WTC11 (cell line): ENCODE results near the gene RAB43. TPM values are rescaled to one million over a fixed set of nuclear protein-coding genes. Genes with fewer than 3 reads are reported as not detected.

Source experiments
- ATAC-seq: fragments of 200-7000 bp; cut with Tn5 transposase; 2 replicates; pipeline ENCODE4 v1.10.0; 2021; ENCODE audit warnings: mild to moderate bottlenecking, moderate library complexity
- CTCF ChIA-PET: fragments of 300-600 bp; sonication (Branson Sonifier 250); formaldehyde crosslinking; loops from one replicate; lab custom pipeline; 2021; ENCODE audit warnings: antibody characterized with exemption; lab: Charles Lee
- POLR2A ChIA-PET: fragments of 350-600 bp; sonication (Branson Sonifier 250); formaldehyde crosslinking; loops from one replicate; lab custom pipeline; 2021; ENCODE audit warnings: antibody characterized with exemption; lab: Charles Lee
- DNase-seq: peaks from one replicate; pipeline ENCODE4 v3.0.0; 2021; ENCODE audit warnings: low spot score
- H3K27ac Mint-ChIP-seq: 2 replicates; pipeline ENCODE4 v1.8.0; 2021; ENCODE audit warnings: mixed read lengths
- H3K27me3 Mint-ChIP-seq: 2 replicates; pipeline ENCODE4 v1.8.0; 2021; ENCODE audit warnings: low read depth, mild to moderate bottlenecking, moderate library complexity, mixed read lengths
- H3K36me3 Mint-ChIP-seq: 2 replicates; pipeline ENCODE4 v1.8.0; 2021; ENCODE audit warnings: mixed read lengths
- H3K4me1 Mint-ChIP-seq: 2 replicates; pipeline ENCODE4 v1.8.0; 2022; ENCODE audit warnings: mixed read lengths
- H3K4me3 Mint-ChIP-seq: 2 replicates; pipeline ENCODE4 v1.8.0; 2021; ENCODE audit warnings: mild to moderate bottlenecking, moderate library complexity, mixed read lengths
- H3K9me3 Mint-ChIP-seq: 2 replicates; pipeline ENCODE4 v1.8.0; 2021; ENCODE audit warnings: mixed read lengths
- EMX1 ChIP-seq: fragments of 250-450 bp; sonication (Bioruptor Pico); IDR thresholded peaks from 2 replicates; pipeline ENCODE4 v1.8.0; 2021; ENCODE audit warnings: mild to moderate bottlenecking
- FOXK1 ChIP-seq: sonication (generic); formaldehyde crosslinking; IDR thresholded peaks from 2 replicates; pipeline ENCODE4 v1.8.0; 2022; ENCODE audit warnings: mild to moderate bottlenecking, moderate library complexity, missing genetic modification reagents
- GABPB1 ChIP-seq: sonication (generic); formaldehyde crosslinking; IDR thresholded peaks from 2 replicates; pipeline ENCODE4 v1.8.1; 2023; ENCODE audit warnings: mild to moderate bottlenecking, missing genetic modification reagents
- MXD4 ChIP-seq: fragments of 250-450 bp; sonication (Bioruptor Pico); IDR thresholded peaks from 2 replicates; pipeline ENCODE4 v1.8.0; 2021; ENCODE audit warnings: mild to moderate bottlenecking, moderate library complexity, borderline replicate concordance
- MYBL2 ChIP-seq: sonication (generic); formaldehyde crosslinking; IDR thresholded peaks from 2 replicates; pipeline ENCODE4 v1.8.1; 2023; ENCODE audit warnings: mild to moderate bottlenecking, moderate library complexity, missing genetic modification reagents
- NFATC4 ChIP-seq: fragments of 250-450 bp; sonication (Bioruptor Pico); IDR thresholded peaks from 2 replicates; pipeline ENCODE4 v1.9.0; 2021; ENCODE audit warnings: mild to moderate bottlenecking
- NFE2L1 ChIP-seq: sonication (generic); formaldehyde crosslinking; IDR thresholded peaks from 2 replicates; pipeline ENCODE4 v1.8.1; 2023; ENCODE audit warnings: missing genetic modification reagents
- NFYB ChIP-seq: sonication (generic); formaldehyde crosslinking; conservative IDR thresholded peaks from 2 replicates; pipeline ENCODE4 v1.8.0; 2022; ENCODE audit warnings: low read depth, missing genetic modification reagents
- PRRX2 ChIP-seq: fragments of 250-450 bp; sonication (Bioruptor Pico); IDR thresholded peaks from 2 replicates; pipeline ENCODE4 v1.8.0; 2021; ENCODE audit warnings: mild to moderate bottlenecking
- SOX15 ChIP-seq: fragments of 250-450 bp; sonication (Bioruptor Pico); IDR thresholded peaks from 2 replicates; pipeline ENCODE4 v1.9.0; 2021; ENCODE audit warnings: mild to moderate bottlenecking
- SP1 ChIP-seq: sonication (generic); formaldehyde crosslinking; conservative IDR thresholded peaks from 2 replicates; pipeline ENCODE4 v1.8.1; 2022; ENCODE audit warnings: missing genetic modification reagents
- TEAD1 ChIP-seq: sonication (generic); formaldehyde crosslinking; IDR thresholded peaks from 2 replicates; pipeline ENCODE4 v1.8.0; 2022; ENCODE audit warnings: mild to moderate bottlenecking, missing genetic modification reagents
- ZNF416 ChIP-seq: fragments of 250-450 bp; sonication (Bioruptor Pico); IDR thresholded peaks from 2 replicates; pipeline ENCODE4 v1.9.0; 2021; ENCODE audit warnings: mild to moderate bottlenecking, inconsistent platforms
- ZNF671 ChIP-seq: fragments of 250-450 bp; sonication (Bioruptor Pico); IDR thresholded peaks from 2 replicates; pipeline ENCODE4 v1.8.0; 2021; ENCODE audit warnings: mild to moderate bottlenecking
- total RNA-seq: library from RNA; stranded (reverse); gene quantifications from 3 replicates; pipeline ENCODE4 v1.2.3, GENCODE V29; 2021
- TF ChIP-seq, protein P1 (sequence below): fragments of 250-450 bp; sonication (Bioruptor Pico); IDR thresholded peaks from 2 replicates; pipeline ENCODE4 v1.8.0; 2021; ENCODE audit warnings: mild to moderate bottlenecking
- TF ChIP-seq, protein P2 (sequence below): sonication (generic); formaldehyde crosslinking; IDR thresholded peaks from 2 replicates; pipeline ENCODE4 v1.8.1; 2023; ENCODE audit warnings: mild to moderate bottlenecking, missing genetic modification reagents
- TF ChIP-seq, protein P3 (sequence below): sonication (generic); formaldehyde crosslinking; IDR thresholded peaks from 2 replicates; pipeline ENCODE4 v1.8.1; 2023; ENCODE audit warnings: mild to moderate bottlenecking, moderate library complexity, missing genetic modification reagents
- TF ChIP-seq, protein P4 (sequence below): sonication (generic); formaldehyde crosslinking; IDR thresholded peaks from 2 replicates; pipeline ENCODE4 v1.8.0; 2022; ENCODE audit warnings: missing genetic modification reagents
- TF ChIP-seq, protein P5 (sequence below): fragments of 200-600 bp; IDR thresholded peaks from 2 replicates; pipeline ENCODE4 v1.8.0; 2022; ENCODE audit warnings: antibody characterized with exemption
- TF ChIP-seq, protein P6 (sequence below): sonication (generic); formaldehyde crosslinking; IDR thresholded peaks from 2 replicates; pipeline ENCODE4 v1.8.0; 2023; ENCODE audit warnings: mild to moderate bottlenecking, missing genetic modification reagents

RAB43 gene
- total RNA-seq, 1 experiment from 2014 or later: 34.5 TPM

DNA sequence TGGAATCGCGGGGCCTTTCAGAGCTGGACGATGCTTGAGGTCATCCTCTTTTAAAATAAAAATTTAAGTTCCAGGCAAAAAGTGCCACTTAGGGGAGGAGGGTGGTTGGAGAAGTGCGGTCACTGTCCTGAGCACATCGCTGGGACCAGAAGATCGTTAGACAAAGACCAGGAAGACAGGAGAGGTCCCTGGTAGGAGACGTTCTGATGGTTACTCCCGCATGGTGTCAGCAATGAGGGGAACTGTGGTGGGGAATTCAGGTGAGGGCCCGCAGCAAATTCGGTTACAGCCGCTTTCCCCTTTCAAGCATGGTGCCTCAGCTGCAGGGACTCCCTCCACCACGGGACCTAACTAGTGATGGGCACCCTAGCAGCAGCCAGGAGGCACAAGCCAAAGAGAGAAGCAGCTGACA lies 40.3 kb upstream of the RAB43 start:
- Mint-ChIP-seq H3K36me3 (peaks cover 5% of the 10 kb centered on the region), H3K9me3 (no peaks in the 10 kb centered on the region), H3K4me3 (peak overlapping the region; percentile 98), H3K27ac (peak overlapping the region; percentile 100), H3K27me3 (no peaks in the 10 kb centered on the region)
- ATAC-seq: peak; percentile 8
- 0 out of 2 replicates have a peak, but pooled peaks have one; percentile 3 for TF ChIP-seq ZNF416 (CRISPR knock-in tag)
- peak; percentile 77; the same call in 1 of the 2 replicates for TF ChIP-seq EMX1 (CRISPR knock-in tag)
- peak; percentile 34; the same call in 1 of the 2 replicates for TF ChIP-seq ZNF671 (CRISPR knock-in tag)
- TF ChIP-seq, protein P1, sequence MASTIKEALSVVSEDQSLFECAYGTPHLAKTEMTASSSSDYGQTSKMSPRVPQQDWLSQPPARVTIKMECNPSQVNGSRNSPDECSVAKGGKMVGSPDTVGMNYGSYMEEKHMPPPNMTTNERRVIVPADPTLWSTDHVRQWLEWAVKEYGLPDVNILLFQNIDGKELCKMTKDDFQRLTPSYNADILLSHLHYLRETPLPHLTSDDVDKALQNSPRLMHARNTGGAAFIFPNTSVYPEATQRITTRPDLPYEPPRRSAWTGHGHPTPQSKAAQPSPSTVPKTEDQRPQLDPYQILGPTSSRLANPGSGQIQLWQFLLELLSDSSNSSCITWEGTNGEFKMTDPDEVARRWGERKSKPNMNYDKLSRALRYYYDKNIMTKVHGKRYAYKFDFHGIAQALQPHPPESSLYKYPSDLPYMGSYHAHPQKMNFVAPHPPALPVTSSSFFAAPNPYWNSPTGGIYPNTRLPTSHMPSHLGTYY (CRISPR knock-in tag): 0 out of 2 replicates have a peak, but pooled peaks have one; percentile 10
- no peak for TF ChIP-seq MXD4 (CRISPR knock-in tag)
- peak; percentile 19; the same call in 1 of the 2 replicates for TF ChIP-seq NFATC4 (CRISPR knock-in tag)
- TF ChIP-seq, all 79 proteins: peak for 5
- no peak for DNase-seq
- H3K4me1 Mint-ChIP-seq: peaks cover 13% of the 10 kb centered on the region
- POLR2A ChIA-PET: interaction anchor here (1.1 to 2.2 kb wide), 4 partner anchors 22 to 84 kb away, joined by 3 to 17 read pairs (median 8); partner anchors contain the start of genes CNBP and RAB43
- CTCF ChIA-PET: interaction anchor here (0.5 to 3.2 kb wide), 18 partner anchors 12 to 191 kb away, joined by 3 to 57 read pairs (median 5); partner anchors contain the start of genes CNBP, COPG1, HMCES and RAB43

DNA sequence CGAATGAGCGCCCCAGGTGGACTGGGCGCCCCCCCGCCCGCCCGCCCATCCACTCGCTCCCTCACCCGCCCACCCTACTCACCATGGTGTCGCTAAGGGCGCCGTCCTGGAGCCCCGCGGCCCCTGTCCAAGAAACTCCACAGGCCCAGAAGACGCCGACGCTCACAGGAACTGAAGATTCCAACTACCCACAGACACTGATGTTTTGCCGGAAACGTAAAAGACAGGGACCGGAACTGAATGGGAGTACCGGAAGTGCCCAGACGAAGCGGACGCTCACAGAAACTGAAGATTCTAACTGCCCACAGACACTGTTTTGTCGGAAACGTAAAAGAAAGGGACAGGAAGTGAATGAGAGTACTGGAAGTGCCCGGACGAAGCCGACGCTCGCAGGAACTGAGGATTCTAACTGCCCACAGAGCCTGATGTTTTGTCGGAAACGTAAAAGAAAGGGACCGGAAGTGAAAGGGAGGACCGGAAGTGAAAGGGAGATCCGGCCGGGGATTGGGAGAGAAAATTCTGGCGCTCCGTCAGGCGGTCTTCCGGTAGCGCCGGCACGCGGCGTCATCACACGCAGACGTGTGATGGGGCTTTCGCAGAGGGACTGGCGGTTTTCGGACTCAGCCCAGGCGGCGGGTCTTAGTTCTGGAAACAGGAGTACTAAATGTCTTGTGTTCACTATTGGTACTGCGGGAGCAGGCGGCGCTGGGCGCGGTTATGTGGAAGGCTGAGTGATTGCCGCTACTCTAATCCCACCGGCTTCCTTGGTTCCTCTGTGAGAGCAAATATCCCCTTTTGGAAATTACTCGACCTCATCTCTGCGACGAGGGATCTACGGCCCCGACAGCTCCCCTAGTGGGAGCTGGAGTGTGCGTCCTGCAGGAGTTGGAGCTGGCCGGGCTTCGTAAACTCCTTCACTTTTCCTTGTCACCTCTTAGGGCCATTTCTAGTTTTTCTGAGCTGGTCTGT lies 39.6 kb upstream of the RAB43 start, which contains the start of gene ISY1:
TSS of gene ISY1 (minus strand) at position 173 of the 969 bp plus-strand sequence. CDS start at position 85, 88 bp downstream.
- peaks cover 2% of the 10 kb centered on the region; the same call in 1 of the 2 replicates for H3K36me3 Mint-ChIP-seq
- H3K27ac Mint-ChIP-seq: peak within 1 kb of the TSS; percentile 100
- peaks cover 13% of the 10 kb centered on the region for H3K4me1 Mint-ChIP-seq
- peak within 1 kb of the TSS; percentile 98 for H3K4me3 Mint-ChIP-seq
- no peaks in the 10 kb centered on the region for H3K9me3 Mint-ChIP-seq
- POLR2A ChIA-PET: interaction anchor here (1.1 to 2.2 kb wide), 4 partner anchors 23 to 84 kb away, joined by 3 to 17 read pairs (median 8); partner anchors contain the start of genes CNBP and RAB43
- no peaks in the 10 kb centered on the region for H3K27me3 Mint-ChIP-seq
- peak; percentile 86 for DNase-seq
- ATAC-seq: peak; percentile 72
- CTCF ChIA-PET: interaction anchor here (0.5 to 3.2 kb wide), 18 partner anchors 11 to 191 kb away, joined by 3 to 57 read pairs (median 5); partner anchors contain the start of genes CNBP, COPG1, HMCES and RAB43
- TF ChIP-seq PRRX2 (CRISPR knock-in tag) (no peak), GABPB1 (CRISPR knock-in tag) (peak; percentile 93), MYBL2 (0 out of 2 replicates have a peak, but pooled peaks have one; percentile 51), TEAD1 (0 out of 2 replicates have a peak, but pooled peaks have one; percentile 55), SOX15 (no peak), FOXK1 (CRISPR knock-in tag) (peak; percentile 91), NFYB (CRISPR knock-in tag) (0 out of 2 replicates have a peak, but pooled peaks have one; percentile 38), NFE2L1 (CRISPR knock-in tag) (0 out of 2 replicates have a peak, but pooled peaks have one; percentile 63), SP1 (CRISPR knock-in tag) (peak; percentile 59)
- TF ChIP-seq, protein P2, sequence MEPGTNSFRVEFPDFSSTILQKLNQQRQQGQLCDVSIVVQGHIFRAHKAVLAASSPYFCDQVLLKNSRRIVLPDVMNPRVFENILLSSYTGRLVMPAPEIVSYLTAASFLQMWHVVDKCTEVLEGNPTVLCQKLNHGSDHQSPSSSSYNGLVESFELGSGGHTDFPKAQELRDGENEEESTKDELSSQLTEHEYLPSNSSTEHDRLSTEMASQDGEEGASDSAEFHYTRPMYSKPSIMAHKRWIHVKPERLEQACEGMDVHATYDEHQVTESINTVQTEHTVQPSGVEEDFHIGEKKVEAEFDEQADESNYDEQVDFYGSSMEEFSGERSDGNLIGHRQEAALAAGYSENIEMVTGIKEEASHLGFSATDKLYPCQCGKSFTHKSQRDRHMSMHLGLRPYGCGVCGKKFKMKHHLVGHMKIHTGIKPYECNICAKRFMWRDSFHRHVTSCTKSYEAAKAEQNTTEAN (CRISPR knock-in tag): peak; percentile 52; the same call in 1 of the 2 replicates
- TF ChIP-seq, protein P3, sequence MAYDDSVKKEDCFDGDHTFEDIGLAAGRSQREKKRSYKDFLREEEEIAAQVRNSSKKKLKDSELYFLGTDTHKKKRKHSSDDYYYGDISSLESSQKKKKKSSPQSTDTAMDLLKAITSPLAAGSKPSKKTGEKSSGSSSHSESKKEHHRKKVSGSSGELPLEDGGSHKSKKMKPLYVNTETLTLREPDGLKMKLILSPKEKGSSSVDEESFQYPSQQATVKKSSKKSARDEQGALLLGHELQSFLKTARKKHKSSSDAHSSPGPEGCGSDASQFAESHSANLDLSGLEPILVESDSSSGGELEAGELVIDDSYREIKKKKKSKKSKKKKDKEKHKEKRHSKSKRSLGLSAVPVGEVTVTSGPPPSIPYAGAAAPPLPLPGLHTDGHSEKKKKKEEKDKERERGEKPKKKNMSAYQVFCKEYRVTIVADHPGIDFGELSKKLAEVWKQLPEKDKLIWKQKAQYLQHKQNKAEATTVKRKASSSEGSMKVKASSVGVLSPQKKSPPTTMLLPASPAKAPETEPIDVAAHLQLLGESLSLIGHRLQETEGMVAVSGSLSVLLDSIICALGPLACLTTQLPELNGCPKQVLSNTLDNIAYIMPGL (CRISPR knock-in tag): 0 out of 2 replicates have a peak, but pooled peaks have one; percentile 27
- TF ChIP-seq, protein P4, sequence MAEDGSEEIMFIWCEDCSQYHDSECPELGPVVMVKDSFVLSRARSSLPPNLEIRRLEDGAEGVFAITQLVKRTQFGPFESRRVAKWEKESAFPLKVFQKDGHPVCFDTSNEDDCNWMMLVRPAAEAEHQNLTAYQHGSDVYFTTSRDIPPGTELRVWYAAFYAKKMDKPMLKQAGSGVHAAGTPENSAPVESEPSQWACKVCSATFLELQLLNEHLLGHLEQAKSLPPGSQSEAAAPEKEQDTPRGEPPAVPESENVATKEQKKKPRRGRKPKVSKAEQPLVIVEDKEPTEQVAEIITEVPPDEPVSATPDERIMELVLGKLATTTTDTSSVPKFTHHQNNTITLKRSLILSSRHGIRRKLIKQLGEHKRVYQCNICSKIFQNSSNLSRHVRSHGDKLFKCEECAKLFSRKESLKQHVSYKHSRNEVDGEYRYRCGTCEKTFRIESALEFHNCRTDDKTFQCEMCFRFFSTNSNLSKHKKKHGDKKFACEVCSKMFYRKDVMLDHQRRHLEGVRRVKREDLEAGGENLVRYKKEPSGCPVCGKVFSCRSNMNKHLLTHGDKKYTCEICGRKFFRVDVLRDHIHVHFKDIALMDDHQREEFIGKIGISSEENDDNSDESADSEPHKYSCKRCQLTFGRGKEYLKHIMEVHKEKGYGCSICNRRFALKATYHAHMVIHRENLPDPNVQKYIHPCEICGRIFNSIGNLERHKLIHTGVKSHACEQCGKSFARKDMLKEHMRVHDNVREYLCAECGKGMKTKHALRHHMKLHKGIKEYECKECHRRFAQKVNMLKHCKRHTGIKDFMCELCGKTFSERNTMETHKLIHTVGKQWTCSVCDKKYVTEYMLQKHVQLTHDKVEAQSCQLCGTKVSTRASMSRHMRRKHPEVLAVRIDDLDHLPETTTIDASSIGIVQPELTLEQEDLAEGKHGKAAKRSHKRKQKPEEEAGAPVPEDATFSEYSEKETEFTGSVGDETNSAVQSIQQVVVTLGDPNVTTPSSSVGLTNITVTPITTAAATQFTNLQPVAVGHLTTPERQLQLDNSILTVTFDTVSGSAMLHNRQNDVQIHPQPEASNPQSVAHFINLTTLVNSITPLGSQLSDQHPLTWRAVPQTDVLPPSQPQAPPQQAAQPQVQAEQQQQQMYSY (CRISPR knock-in tag): no peak
- TF ChIP-seq, protein P5, sequence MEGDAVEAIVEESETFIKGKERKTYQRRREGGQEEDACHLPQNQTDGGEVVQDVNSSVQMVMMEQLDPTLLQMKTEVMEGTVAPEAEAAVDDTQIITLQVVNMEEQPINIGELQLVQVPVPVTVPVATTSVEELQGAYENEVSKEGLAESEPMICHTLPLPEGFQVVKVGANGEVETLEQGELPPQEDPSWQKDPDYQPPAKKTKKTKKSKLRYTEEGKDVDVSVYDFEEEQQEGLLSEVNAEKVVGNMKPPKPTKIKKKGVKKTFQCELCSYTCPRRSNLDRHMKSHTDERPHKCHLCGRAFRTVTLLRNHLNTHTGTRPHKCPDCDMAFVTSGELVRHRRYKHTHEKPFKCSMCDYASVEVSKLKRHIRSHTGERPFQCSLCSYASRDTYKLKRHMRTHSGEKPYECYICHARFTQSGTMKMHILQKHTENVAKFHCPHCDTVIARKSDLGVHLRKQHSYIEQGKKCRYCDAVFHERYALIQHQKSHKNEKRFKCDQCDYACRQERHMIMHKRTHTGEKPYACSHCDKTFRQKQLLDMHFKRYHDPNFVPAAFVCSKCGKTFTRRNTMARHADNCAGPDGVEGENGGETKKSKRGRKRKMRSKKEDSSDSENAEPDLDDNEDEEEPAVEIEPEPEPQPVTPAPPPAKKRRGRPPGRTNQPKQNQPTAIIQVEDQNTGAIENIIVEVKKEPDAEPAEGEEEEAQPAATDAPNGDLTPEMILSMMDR: peak; percentile 65
- TF ChIP-seq, protein P6, sequence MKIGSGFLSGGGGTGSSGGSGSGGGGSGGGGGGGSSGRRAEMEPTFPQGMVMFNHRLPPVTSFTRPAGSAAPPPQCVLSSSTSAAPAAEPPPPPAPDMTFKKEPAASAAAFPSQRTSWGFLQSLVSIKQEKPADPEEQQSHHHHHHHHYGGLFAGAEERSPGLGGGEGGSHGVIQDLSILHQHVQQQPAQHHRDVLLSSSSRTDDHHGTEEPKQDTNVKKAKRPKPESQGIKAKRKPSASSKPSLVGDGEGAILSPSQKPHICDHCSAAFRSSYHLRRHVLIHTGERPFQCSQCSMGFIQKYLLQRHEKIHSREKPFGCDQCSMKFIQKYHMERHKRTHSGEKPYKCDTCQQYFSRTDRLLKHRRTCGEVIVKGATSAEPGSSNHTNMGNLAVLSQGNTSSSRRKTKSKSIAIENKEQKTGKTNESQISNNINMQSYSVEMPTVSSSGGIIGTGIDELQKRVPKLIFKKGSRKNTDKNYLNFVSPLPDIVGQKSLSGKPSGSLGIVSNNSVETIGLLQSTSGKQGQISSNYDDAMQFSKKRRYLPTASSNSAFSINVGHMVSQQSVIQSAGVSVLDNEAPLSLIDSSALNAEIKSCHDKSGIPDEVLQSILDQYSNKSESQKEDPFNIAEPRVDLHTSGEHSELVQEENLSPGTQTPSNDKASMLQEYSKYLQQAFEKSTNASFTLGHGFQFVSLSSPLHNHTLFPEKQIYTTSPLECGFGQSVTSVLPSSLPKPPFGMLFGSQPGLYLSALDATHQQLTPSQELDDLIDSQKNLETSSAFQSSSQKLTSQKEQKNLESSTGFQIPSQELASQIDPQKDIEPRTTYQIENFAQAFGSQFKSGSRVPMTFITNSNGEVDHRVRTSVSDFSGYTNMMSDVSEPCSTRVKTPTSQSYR: no peak
